HG03342 (cell line): ENCODE results near the gene DNAJC18.
A peak's percentile ranks its signal among the peaks of the same experiment; 100 is the strongest.
"Not testable (repeated sequence)": the region's sequence is repeated elsewhere in the genome, so short reads cannot be mapped to it uniquely, and the experiment has no call there.

Source experiments
- ATAC-seq: cut with Tn5 transposase; IDR thresholded peaks from one replicate; pipeline ENCODE4 v1.9.1; 2021; ENCODE audit warnings: mild to moderate bottlenecking, moderate library complexity; ENCODE audit not compliant: unreplicated experiment

Gene DNAJC18

GRCh38 chr5:139439013-139439903 lies at the start of gene DNAJC18:
DNAJC18 (minus strand) TSS chr5:139439525; CDS start chr5:139439445, 80 bp downstream.
- peak; percentile 87 for ATAC-seq

GRCh38 chr5:139488260-139488659 lies 48.9 kb upstream of the DNAJC18 start:
- ATAC-seq: no peak

DNA sequence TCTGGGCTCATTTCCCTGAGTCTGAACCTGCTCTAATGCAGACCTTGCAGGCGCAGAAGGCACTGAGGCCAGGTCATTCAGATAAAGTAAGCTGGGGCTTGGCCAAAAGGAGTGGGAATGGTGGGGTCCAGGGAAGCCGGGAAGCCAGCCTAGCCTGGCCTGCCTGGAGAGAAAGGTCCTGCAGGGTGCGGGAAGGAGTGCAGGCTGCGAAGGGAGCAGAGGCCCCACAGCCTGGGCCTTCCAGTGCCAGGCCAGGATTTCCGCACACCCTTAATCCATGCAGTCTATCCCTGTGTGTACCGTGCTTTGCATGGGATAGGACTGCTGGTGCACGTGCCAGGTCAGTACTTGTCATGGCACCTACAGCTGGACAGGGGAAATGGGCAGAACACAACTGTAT lies 46.9 kb upstream of the DNAJC18 start:
- ATAC-seq: no peak

DNA sequence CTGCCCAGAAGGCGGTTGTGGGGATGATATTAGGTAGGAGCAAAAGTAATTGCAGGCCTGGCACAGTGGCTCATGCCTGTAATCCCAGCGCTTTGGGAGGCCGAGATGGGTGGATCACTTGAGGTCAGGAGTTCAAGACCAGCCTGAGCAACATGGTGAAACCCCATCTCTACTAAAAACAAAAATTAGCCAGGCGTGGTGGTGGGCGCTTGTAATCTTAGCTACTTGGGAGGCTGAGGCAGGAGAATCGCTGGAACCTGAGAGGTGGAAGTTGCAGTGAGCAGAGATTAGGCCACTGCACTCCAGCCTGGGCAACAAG lies 43.5 kb upstream of the DNAJC18 start:
- not testable (repeated sequence) for ATAC-seq

GRCh38 chr5:139482050-139482889 lies 42.9 kb upstream of the DNAJC18 start, which contains the start of gene STING1:
STING1 (minus strand) TSS chr5:139482758; CDS start chr5:139481704, 1,054 bp downstream.
- peak; percentile 44 for ATAC-seq

DNA sequence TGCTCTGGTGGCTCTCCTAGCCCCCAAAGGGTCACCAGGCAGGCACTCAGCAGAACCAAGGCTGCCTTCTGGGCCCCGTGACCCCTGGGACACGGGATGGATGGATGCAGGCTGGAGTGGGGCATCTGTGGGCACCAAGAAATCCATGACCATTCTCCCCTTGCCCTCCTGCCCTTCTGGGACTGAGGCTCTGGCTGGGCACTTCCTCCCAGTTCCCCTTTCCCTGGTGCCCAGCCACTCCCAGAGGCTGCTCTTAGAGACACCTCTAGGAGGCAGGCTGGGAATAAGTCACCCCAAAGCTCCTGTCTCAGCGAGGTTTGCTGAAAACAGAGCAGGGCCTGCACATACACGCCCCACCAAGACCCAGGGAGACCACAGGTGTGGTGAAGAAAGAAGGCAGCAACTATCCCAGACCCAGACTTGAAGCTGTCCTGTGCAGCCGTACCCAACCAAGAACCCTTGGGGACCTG lies 42.3 kb upstream of the DNAJC18 start:
- ATAC-seq: peak; percentile 22

DNA sequence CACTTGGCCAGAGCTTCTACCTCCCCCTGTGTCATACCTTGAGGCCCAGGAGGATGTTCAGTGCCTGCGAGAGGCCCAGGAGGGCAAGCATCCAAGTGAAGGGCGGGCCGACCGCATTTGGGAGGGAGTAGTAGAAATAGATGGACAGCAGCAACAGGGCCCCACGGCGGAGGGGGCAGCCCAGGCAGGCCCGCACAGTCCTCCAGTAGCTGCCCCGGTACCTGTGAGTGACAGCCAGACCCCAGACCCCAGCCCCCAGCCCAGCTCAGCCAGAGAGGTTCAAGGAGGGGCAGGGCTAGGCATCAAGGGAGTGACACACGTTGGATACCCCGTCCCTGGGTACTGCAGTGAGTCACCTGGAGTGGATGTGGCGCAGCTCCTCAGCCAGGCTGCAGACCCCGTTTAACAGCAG lies 41.8 kb upstream of the DNAJC18 start:
- ATAC-seq: no peak

- ATAC-seq: not testable (repeated sequence)
Observed at GRCh38 chr5:139479729-139480128, 40.4 kb upstream of the DNAJC18 start.

DNA sequence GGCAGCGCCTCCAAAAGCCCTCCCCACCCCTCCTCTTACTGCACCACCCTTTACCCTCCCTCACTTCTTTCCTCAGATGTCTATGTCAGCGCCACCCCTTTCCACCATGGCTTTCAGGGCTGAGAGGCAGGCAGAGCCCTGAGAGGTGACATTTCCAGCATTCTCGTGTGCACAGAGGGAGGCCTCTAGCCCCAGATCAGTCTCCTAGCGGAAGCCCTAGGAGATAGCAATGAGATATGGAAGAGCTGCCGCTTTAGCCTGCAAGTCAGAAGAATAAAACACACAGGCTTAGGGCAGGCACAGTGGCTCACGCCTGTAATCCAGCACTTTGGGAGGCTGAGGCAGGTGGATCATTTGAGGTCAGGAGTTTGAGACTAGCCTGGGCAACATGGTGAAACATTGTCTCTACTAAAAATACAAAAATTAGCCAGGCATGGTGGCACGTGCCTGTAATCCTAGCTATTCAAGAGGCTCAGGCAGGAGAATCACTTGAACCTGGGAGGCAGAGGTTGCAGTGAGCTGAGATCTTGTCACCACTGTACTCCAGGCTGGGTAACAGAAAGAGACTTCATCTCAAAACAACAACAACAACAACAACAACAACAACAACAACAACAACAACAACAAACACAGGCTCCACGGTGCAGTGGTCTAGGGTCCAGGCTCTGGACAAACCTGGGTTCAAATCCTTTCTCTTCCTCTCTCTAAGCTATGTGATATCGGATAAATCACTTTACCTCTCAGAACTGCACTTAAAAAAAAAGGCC lies 39.5 kb upstream of the DNAJC18 start:
- not testable (repeated sequence) for ATAC-seq

GRCh38 chr5:139475865-139476617 lies 36.7 kb upstream of the DNAJC18 start:
- ATAC-seq: no peak

GRCh38 chr5:139474890-139475791 lies 35.8 kb upstream of the DNAJC18 start:
- no peak for ATAC-seq

GRCh38 chr5:139473565-139473964 lies 34.2 kb upstream of the DNAJC18 start:
- no peak for ATAC-seq

GRCh38 chr5:139473105-139473504 lies 33.8 kb upstream of the DNAJC18 start:
- ATAC-seq: no peak

DNA sequence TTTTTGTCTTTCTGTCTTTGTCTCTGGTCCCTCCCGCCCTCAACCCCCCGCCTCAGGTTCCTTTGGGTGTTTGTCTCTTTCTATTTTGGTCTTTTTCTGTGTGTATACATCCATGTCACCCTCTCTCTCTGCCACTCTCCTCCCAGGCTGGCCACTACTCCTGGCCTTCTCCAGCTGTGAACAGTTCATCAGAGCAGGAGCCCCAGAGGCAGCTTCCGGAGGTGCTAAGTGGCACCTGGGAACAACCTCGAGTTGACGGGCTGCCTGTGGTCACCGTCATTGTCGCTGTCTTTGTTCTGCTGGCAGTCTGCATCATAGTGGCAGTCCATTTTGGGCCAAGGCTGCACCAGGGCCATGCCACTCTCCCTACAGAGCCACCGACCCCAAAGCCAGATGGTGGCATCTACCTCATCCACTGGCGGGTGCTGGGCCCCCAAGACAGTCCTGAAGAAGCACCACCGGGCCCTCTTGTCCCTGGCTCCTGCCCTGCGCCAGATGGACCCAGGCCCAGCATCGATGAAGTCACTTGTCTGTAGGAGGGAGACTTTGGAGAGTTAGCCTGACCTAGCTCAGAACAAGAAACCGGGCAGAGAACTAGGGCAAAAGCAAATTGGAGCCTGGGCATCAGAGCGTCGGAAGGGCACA lies 33.2 kb upstream of the DNAJC18 start:
- no peak for ATAC-seq

DNA sequence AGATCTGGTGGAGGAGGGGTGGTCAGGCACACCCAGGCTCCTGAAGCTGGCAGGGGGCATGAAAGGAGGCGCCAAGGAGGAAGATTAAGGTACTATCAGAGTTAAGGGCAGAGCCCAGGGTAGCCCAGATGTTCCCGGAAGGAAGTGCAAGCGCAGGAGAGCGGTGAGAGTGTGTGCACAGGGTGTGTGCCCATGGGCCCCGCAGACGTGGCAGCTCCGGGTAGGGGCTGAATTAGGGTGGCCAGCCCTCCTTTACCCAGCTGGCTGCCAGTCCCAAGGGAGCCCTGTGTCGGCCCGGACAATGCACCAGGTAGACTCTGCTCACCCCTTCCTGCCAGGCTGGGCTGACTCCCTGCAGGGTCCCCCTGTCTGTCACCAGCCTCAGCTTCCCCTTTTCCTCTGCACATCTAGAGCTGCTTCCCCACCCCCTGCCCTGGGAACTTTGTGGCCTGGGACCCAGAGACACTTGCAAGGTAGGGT lies 31.5 kb upstream of the DNAJC18 start, which contains the start of gene SMIM33:
Gene SMIM33, plus strand, starts transcription at position 184 of the 480 bp plus-strand sequence. Its CDS starts 118 bp downstream, at position 302.
- ATAC-seq: no peak

- ATAC-seq: no peak
Observed at GRCh38 chr5:139468421-139468931, 29.2 kb upstream of the DNAJC18 start.

DNA sequence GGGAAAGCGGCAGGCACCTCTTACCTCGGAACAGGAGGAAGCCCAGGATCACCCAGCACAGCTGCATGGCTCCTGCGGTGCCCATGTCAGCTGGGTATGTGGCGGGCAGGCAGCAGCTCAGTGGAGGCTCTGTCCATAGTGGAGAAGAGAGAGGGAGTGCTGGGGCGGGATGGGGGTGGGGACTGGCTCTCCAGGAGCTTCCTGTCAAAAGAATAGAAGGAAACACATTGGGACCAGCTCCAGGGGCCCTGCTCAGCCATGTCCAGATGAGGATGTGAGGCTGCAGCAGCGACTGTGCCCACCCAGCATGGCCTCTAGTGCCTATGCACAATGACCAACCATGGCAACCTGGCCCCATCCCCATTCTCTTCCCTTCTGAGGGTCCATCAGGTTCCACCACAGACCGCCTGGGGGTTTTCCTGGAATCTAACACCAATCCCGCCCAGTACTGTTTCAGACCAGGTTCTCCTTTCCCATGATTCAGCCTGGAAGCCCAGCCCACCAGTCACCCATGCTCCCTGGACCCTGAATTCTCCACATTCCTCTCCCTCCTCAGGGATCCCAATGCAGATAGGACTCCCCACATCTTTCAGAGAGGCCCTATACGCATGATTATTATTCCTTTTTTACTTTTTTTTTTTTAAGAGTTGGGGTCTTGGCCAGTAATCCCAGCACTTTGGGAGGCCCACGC lies 23.4 kb upstream of the DNAJC18 start, which contains the start of gene ECSCR:
Gene ECSCR, minus strand, starts transcription at position 158 of the 691 bp plus-strand sequence. Its CDS starts 73 bp downstream, at position 85.
- no peak for ATAC-seq
